ENCODE results near the gene ADPRS.

DNA sequence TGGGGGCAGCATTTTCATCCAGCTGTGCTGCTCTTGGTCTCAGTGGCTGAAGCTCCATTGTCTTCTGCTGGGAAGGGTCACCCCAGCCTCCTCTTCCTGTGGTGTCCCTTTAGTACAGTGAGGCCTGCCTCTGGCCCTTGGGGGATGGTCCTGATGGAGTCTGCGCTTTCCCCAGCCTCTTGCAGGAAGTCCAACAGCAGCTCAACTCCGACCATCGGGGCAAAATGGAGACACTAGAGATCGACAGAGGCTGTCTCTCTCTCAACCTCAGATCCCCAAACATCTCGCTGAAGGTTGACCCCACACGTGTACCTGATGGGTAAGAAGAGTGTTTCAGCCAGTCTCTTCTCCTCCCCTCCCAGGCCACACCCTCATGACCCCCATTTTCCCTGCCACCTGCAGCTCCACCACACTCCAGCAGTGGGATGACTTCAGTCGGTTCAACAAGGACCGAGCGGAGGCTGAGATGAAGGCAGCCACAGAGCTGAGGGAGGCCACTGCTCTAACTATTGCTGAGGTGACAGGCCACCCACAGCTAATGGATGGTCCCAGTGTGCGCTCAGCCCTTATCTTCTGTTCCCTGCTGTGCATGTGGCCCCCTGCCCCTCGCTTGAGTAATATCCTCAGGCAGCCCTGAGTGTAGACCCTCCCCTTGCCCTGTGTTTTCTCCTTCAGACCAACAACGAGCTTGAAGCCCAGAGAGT is 2.0 kb upstream of the ADPRS start:
- TF ChIP-seq EZH2 (IDR thresholded peaks at IDR 0.05; ENCODE audit: borderline replicate concordance, low read depth, low read length, severe bottlenecking), result no peak
- TF ChIP-seq, protein P1, sequence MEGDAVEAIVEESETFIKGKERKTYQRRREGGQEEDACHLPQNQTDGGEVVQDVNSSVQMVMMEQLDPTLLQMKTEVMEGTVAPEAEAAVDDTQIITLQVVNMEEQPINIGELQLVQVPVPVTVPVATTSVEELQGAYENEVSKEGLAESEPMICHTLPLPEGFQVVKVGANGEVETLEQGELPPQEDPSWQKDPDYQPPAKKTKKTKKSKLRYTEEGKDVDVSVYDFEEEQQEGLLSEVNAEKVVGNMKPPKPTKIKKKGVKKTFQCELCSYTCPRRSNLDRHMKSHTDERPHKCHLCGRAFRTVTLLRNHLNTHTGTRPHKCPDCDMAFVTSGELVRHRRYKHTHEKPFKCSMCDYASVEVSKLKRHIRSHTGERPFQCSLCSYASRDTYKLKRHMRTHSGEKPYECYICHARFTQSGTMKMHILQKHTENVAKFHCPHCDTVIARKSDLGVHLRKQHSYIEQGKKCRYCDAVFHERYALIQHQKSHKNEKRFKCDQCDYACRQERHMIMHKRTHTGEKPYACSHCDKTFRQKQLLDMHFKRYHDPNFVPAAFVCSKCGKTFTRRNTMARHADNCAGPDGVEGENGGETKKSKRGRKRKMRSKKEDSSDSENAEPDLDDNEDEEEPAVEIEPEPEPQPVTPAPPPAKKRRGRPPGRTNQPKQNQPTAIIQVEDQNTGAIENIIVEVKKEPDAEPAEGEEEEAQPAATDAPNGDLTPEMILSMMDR (IDR thresholded peaks at IDR 0.05; ENCODE audit: borderline replicate concordance, extremely low read depth, low read length, poor library complexity, severe bottlenecking), result no peak

Measured in DND-41 (cell line).